IMR-90 (cell line): ENCODE measurements around the gene SHB. TPM values are rescaled to one million over a fixed set of nuclear protein-coding genes. Genes with fewer than 3 reads are reported as not detected.

Experiments
- ATAC-seq: fragments of 200-7000 bp; cut with Tn5 transposase; 2 replicates; pipeline ENCODE4 v1.9.1; 2020; ENCODE audit warnings: low read depth, mild to moderate bottlenecking, moderate library complexity
- BruUV-seq: library from RNA; stranded (reverse); fragments of 400-500 nt; replicated peaks from 2 replicates; lab custom pipeline; 2021; lab: Mats Ljungman, UMichigan
- CTCF ChIA-PET: fragments of 300-600 bp; formaldehyde crosslinking; extraction: SDS; loops from one replicate; lab custom pipeline; 2021; ENCODE audit warnings: antibody characterized with exemption; lab: Yijun Ruan, JAX
- POLR2A ChIA-PET: fragments of 300-600 bp; sonication (Branson Sonifier 250); formaldehyde crosslinking; loops from one replicate; lab custom pipeline; 2022; ENCODE audit warnings: antibody characterized with exemption; ENCODE audit not compliant: unreplicated experiment; lab: Charles Lee
- DNase-seq: peaks from one replicate; pipeline ENCODE4 v3.0.0; 2013
- H2AFZ ChIP-seq: replicated peaks from 2 replicates; pipeline ENCODE3; 2013; ENCODE audit warnings: low read length, mild to moderate bottlenecking; ENCODE audit not compliant: poor library complexity
- H2AK5ac ChIP-seq: 2 replicates; pipeline ENCODE4 v1.6.1; 2013; ENCODE audit warnings: low read depth, low read length, inconsistent platforms
- H2AK9ac ChIP-seq: replicated peaks from 2 replicates; pipeline ENCODE3; 2013; ENCODE audit warnings: mild to moderate bottlenecking, low read depth, low read length, moderate library complexity; ENCODE audit not compliant: poor library complexity
- H2BK120ac ChIP-seq: 2 replicates; pipeline ENCODE4 v1.6.1; 2013; ENCODE audit warnings: low read depth, low read length, inconsistent platforms
- H2BK15ac ChIP-seq: 3 replicates; pipeline ENCODE4 v1.6.1; 2013; ENCODE audit warnings: low read depth, low read length, inconsistent platforms
- H2BK20ac ChIP-seq: 2 replicates; pipeline ENCODE4 v1.6.1; 2013; ENCODE audit warnings: low read depth, mild to moderate bottlenecking, inconsistent platforms, low read length, moderate library complexity
- H2BK5ac ChIP-seq: 2 replicates; pipeline ENCODE4 v1.6.1; 2013; ENCODE audit warnings: mild to moderate bottlenecking, low read depth, low read length, inconsistent platforms; ENCODE audit not compliant: poor library complexity, severe bottlenecking
- H3K14ac ChIP-seq: replicated peaks from 2 replicates; pipeline ENCODE4 v1.6.1; 2013; ENCODE audit warnings: low read depth, low read length, inconsistent platforms
- H3K18ac ChIP-seq: 2 replicates; pipeline ENCODE4 v1.6.1; 2013; ENCODE audit warnings: low read depth, low read length, control low read depth
- H3K23ac ChIP-seq: 2 replicates; pipeline ENCODE4 v1.6.1; 2013; ENCODE audit warnings: low read depth, low read length, inconsistent platforms
- H3K27ac ChIP-seq: 2 replicates; pipeline ENCODE4 v1.5.1; 2013; ENCODE audit warnings: mild to moderate bottlenecking, control low read depth, low read length; ENCODE audit not compliant: insufficient read depth
- H3K27me3 ChIP-seq: 2 replicates; pipeline ENCODE4 v1.6.1; 2013; ENCODE audit warnings: low read length; ENCODE audit not compliant: control insufficient read depth, insufficient read depth
- H3K36me3 ChIP-seq: 2 replicates; pipeline ENCODE4 v1.6.1; 2013; ENCODE audit warnings: low read length, mixed read lengths; ENCODE audit not compliant: control insufficient read depth, insufficient read depth
- H3K4ac ChIP-seq: 2 replicates; pipeline ENCODE4 v1.6.1; 2013; ENCODE audit warnings: low read depth, low read length, inconsistent platforms
- H3K4me1 ChIP-seq: 2 replicates; pipeline ENCODE4 v1.6.1; 2013; ENCODE audit warnings: low read length, mixed read lengths; ENCODE audit not compliant: control insufficient read depth, insufficient read depth
- H3K4me2 ChIP-seq: 2 replicates; pipeline ENCODE4 v1.6.1; 2013; ENCODE audit warnings: low read depth, mild to moderate bottlenecking, control low read depth, low read length, moderate library complexity
- H3K4me3 ChIP-seq: 2 replicates; pipeline ENCODE4 v1.5.1; 2013; ENCODE audit warnings: low read depth, mild to moderate bottlenecking, control low read depth, low read length, moderate library complexity; ENCODE audit not compliant: insufficient read depth
- H3K56ac ChIP-seq: 2 replicates; pipeline ENCODE4 v1.6.1; 2013; ENCODE audit warnings: low read length, inconsistent platforms; ENCODE audit not compliant: insufficient read depth; ENCODE audit errors: extremely low read depth
- H3K79me1 ChIP-seq, 2 experiments: 2 replicates each; pipeline ENCODE4 v1.6.1; 2013; ENCODE audit warnings: low read length in 2 of 2, inconsistent platforms in 1 of 2, low read depth in 1 of 2
- H3K9ac ChIP-seq: 2 replicates; pipeline ENCODE4 v1.6.1; 2013; ENCODE audit warnings: low read depth, low read length, control low read depth
- H3K9me1 ChIP-seq: 2 replicates; pipeline ENCODE4 v1.6.1; 2013; ENCODE audit warnings: low read length, inconsistent platforms; ENCODE audit not compliant: insufficient read depth
- H3K9me3 ChIP-seq: 2 replicates; pipeline ENCODE4 v1.6.1; 2013; ENCODE audit warnings: low read length; ENCODE audit not compliant: control insufficient read depth, insufficient read depth
- H4K20me1 ChIP-seq: 2 replicates; pipeline ENCODE4 v1.6.1; 2013; ENCODE audit warnings: low read length, inconsistent platforms; ENCODE audit not compliant: insufficient read depth
- H4K5ac ChIP-seq: 2 replicates; pipeline ENCODE4 v1.6.1; 2013; ENCODE audit warnings: mild to moderate bottlenecking, low read depth, low read length, control low read depth
- H4K8ac ChIP-seq, 2 experiments: 2 replicates each; pipeline ENCODE4 v1.6.1; 2013; ENCODE audit warnings: low read depth in 2 of 2, low read length in 2 of 2, control low read depth in 1 of 2, inconsistent platforms in 1 of 2
- H4K91ac ChIP-seq: 2 replicates; pipeline ENCODE4 v1.6.1; 2013; ENCODE audit warnings: low read depth, low read length, inconsistent platforms; ENCODE audit not compliant: insufficient read depth
- CEBPB ChIP-seq: IDR thresholded peaks from 2 replicates; pipeline ENCODE4 v1.6.1; 2012; ENCODE audit warnings: low read depth, low read length, improper control_type of control experiment
- CHD1 ChIP-seq: IDR thresholded peaks from 2 replicates; pipeline ENCODE4 v1.6.1; 2012; ENCODE audit warnings: low read depth, low read length, improper control_type of control experiment
- CTCF ChIP-seq: conservative IDR thresholded peaks from 2 replicates; pipeline ENCODE4 v1.5.1; 2012; ENCODE audit warnings: mild to moderate bottlenecking, low read depth, low read length, improper control_type of control experiment
- RAD21 ChIP-seq: IDR thresholded peaks from 2 replicates; pipeline ENCODE4 v1.6.1; 2012; ENCODE audit warnings: low read length, improper control_type of control experiment
- RCOR1 ChIP-seq: IDR thresholded peaks from 2 replicates; pipeline ENCODE4 v1.6.1; 2012; ENCODE audit warnings: mild to moderate bottlenecking, low read length, improper control_type of control experiment; ENCODE audit not compliant: insufficient replicate concordance
- WGBS, 2 experiments: methylation state at CpG; one replicate each; pipeline versions ENCODE4 v1.1.5 to v1.1.7; 2013; ENCODE audit warnings: missing lambda C conversion rate in 2 of 2; ENCODE audit not compliant: insufficient read length in 1 of 2; ENCODE audit errors: extremely low coverage in 2 of 2; 5-methylcytosine and 5-hydroxymethylcytosine counted together
- dilution Hi-C: fragments of 300-500 bp; cut with HindIII; formaldehyde crosslinking; loops from one replicate; pipeline ENCODE4 v1.14.3; 2018; ENCODE audit warnings: low sequenced_read_pairs; ENCODE audit not compliant: unreplicated experiment
- in situ Hi-C: fragments of 300-500 bp; cut with MboI; formaldehyde crosslinking; loops from 3 replicates; pipeline ENCODE4 v1.14.3; 2019; ENCODE audit warnings: low sequenced_read_pairs, inconsistent platforms, mixed read lengths
- intact Hi-C: fragments of 100-400 bp; cut with micrococcal nuclease; formaldehyde crosslinking; loops from 2 replicates; pipeline ENCODE4 v1.10.0; 2022
- polyA plus RNA-seq, 3 experiments: library from polyadenylated mRNA; depleted of rRNA; stranded (reverse); fragments of >200 nt; gene quantifications; 2 replicates each; pipeline ENCODE4 v1.2.3, GENCODE V29; 2012; ENCODE audit warnings: low replicate concordance in 1 of 3
- total RNA-seq: library from RNA; depleted of rRNA; stranded (reverse); fragments of >200 nt; gene quantifications from 2 replicates; pipeline ENCODE4 v1.2.3, GENCODE V29; 2012

SHB gene
- total and polyA plus RNA-seq, 2 of the 4 experiments (the other 2 are of a cell fraction), result 6.1 to 20.4 TPM

- no peak for TF ChIP-seq CTCF
Observed at GRCh38 chr9:37963936-37964739, 104.9 kb downstream of the SHB start (continued).

- Histone ChIP-seq H2BK20ac (no peak overlapping the region), H4K91ac (no peak overlapping the region; the same call in 1 of the 2 replicates), H4K20me1 (0 out of 2 replicates have a peak, but pooled peaks cover 3% of the 10 kb centered on the region), H4K8ac (peak overlapping the region in 1 of 2 experiments; percentile 8; a peak in 1 of 4 replicates), H2BK120ac (no peak overlapping the region), H3K4ac (no peak overlapping the region), H4K5ac (no peak overlapping the region), H3K9ac (no peak overlapping the region), H2AFZ (no peak overlapping the region), H2BK5ac (no peak overlapping the region), H3K27ac (no peak overlapping the region), H3K18ac (no peak overlapping the region), H3K56ac (no peak overlapping the region), H2AK5ac (no peak overlapping the region), H3K9me1 (peaks cover 43% of the 10 kb centered on the region), H3K4me3 (no peak overlapping the region), H3K14ac (no peak overlapping the region), H2AK9ac (no peak overlapping the region), H3K79me1 (peaks cover 64 to 96% of the 10 kb centered on the region in 2 experiments), H3K36me3 (peaks cover 22% of the 10 kb centered on the region), H2BK15ac (no peak overlapping the region), H3K27me3 (no peaks in the 10 kb centered on the region), H3K23ac (no peak overlapping the region), H3K4me2 (no peak overlapping the region), H3K9me3 (no peaks in the 10 kb centered on the region), H3K4me1 (peaks cover 19% of the 10 kb centered on the region)
- BruUV-seq, result no TSS peak
- intact Hi-C loops, result no loop called here
- no peak for DNase-seq
- ATAC-seq, result no peak
- dilution Hi-C loops, result no loop called here
- in situ Hi-C loops, result no loop called here
- CTCF ChIA-PET, result interaction anchor here (1.0 kb wide), 1 partner anchor 87 kb away, joined by 3 read pairs; no protein-coding TSS in a partner anchor
- TF ChIP-seq RCOR1, result no peak
- TF ChIP-seq CHD1, result no peak
- TF ChIP-seq RAD21, result no peak
- TF ChIP-seq CEBPB, result no peak
- 86% methylated on average over 1 of the region's 3 CpGs; no CpG with 5 or more reads in 1 of the 2 experiments for WGBS, 2 experiments
- POLR2A ChIA-PET, result no interaction called here
Observed at GRCh38 chr9:37961351-37961750, 107.7 kb downstream of the SHB start.
